Left lung (tissue), 14 donors: ENCODE measurements around the gene ZBTB1. TPM values are rescaled to one million over a fixed set of nuclear protein-coding genes. Genes with fewer than 3 reads are reported as not detected.

Experiments
- ATAC-seq: fragments of 200-7000 bp; cut with Tn5 transposase; one replicate; pipeline ENCODE4 v1.9.1; 2020; ENCODE audit warnings: moderate library complexity
- DNase-seq, 4 donors: peaks; one replicate each; pipeline ENCODE4 v3.0.0-alpha.2; 2013 to 2020
- H3K27ac ChIP-seq, 2 donors: fragments of 200-600 bp; sonication (generic) in 1 of 2; one replicate each; pipeline versions ENCODE4 v1.5.0 to v1.8.0; 2020 to 2021
- H3K27me3 ChIP-seq, 2 donors: fragments of 200-600 bp; sonication (generic) in 1 of 2; one replicate each; pipeline versions ENCODE4 v1.5.0 to v1.8.0; 2020 to 2021
- H3K36me3 ChIP-seq, 2 donors: fragments of 200-600 bp; sonication (generic) in 1 of 2; one replicate each; pipeline versions ENCODE4 v1.5.0 to v1.8.0; 2020 to 2021
- H3K4me1 ChIP-seq, 2 donors: fragments of 200-600 bp; one replicate each; pipeline ENCODE4 v1.8.0; 2021
- H3K4me3 ChIP-seq, 2 donors: fragments of 200-600 bp; sonication (generic) in 1 of 2; one replicate each; pipeline versions ENCODE4 v1.5.0 to v1.8.0; 2020 to 2021; ENCODE audit warnings: mild to moderate bottlenecking in 1 of 2
- H3K9me3 ChIP-seq, 2 donors: fragments of 200-600 bp; sonication (generic) in 1 of 2; one replicate each; pipeline versions ENCODE4 v1.5.0 to v1.8.0; 2020 to 2021
- CTCF ChIP-seq, 2 donors: fragments of 200-600 bp; sonication (generic) in 1 of 2; IDR thresholded peaks; one replicate each; pipeline versions ENCODE4 v1.5.0 to v1.8.0; 2021; ENCODE audit warnings: antibody characterized with exemption in 2 of 2
- intact Hi-C, 2 donors: fragments of 100-400 bp; cut with DNase I; formaldehyde crosslinking; loops; one replicate each; pipeline versions ENCODE4 v1.11.2 to v1.14.2; 2022
- long read RNA-seq, 12 donors: library from polyadenylated mRNA in 2 of 12; unstranded in 2 of 12; transcript quantifications; one replicate each; pipeline ENCODE4 v2.0.0 and lab custom pipeline, GENCODE V29; 2019 to 2026
- polyA plus RNA-seq, 6 donors: library from polyadenylated mRNA; unstranded; fragments of 120-200 nt; gene quantifications; one replicate each; pipeline ENCODE4 v1.2.1, GENCODE V29; 2013; ENCODE audit not compliant: insufficient read length in 6 of 6
- total RNA-seq, 2 donors: library from RNA; stranded (reverse); fragmentation: NEBNext Ultra II Directional; extraction: Animal tissue kit (Norgen Biotek cat#: 25700); gene quantifications; one replicate each; pipeline ENCODE4 v1.2.1, GENCODE V29; 2021
- donor health status: DM: no; HTN: yes; CAD: no.
- donor health status: DM: no; HTN: no; CAD: no.

Gene ZBTB1
- total RNA-seq = 10 to 100 TPM; 35.5 to 40.2 TPM
- 10 to 100 TPM; 67.8 to 75.8 (median 71.2) TPM for polyA plus RNA-seq
- long read RNA-seq, donor 1, full-length matches to known transcripts = 2 of 46 reads
- long read RNA-seq, donor 1, partial matches to known transcripts = 44 of 46 reads
- long read RNA-seq, donor 1, other reads (novel, unspliced or antisense) = 0 of 46 reads
- long read RNA-seq, donor 2, partial matches to known transcripts = 44 of 44 reads
- long read RNA-seq, donor 2, other reads (novel, unspliced or antisense) = 0 of 44 reads
- long read RNA-seq, donor 3, partial matches to known transcripts = 21 of 21 reads
- long read RNA-seq, donor 3, other reads (novel, unspliced or antisense) = 0 of 21 reads
- long read RNA-seq, donor 4, partial matches to known transcripts = 5 of 6 reads
- long read RNA-seq, donor 4, other reads (novel, unspliced or antisense) = 1 of 6 reads
- long read RNA-seq, donor 5, partial matches to known transcripts = 54 of 54 reads
- long read RNA-seq, donor 5, other reads (novel, unspliced or antisense) = 0 of 54 reads
- long read RNA-seq, donor 6, full-length matches to known transcripts = 3 of 13 reads
- long read RNA-seq, donor 6, partial matches to known transcripts = 10 of 13 reads
- long read RNA-seq, donor 6, other reads (novel, unspliced or antisense) = 0 of 13 reads
- long read RNA-seq, donor 7, partial matches to known transcripts = 6 of 6 reads
- long read RNA-seq, donor 7, other reads (novel, unspliced or antisense) = 0 of 6 reads
- long read RNA-seq, donor 8, partial matches to known transcripts = 26 of 26 reads
- long read RNA-seq, donor 8, other reads (novel, unspliced or antisense) = 0 of 26 reads
- long read RNA-seq, donor 9 = 0 reads
- long read RNA-seq, donor 10 = 0 reads
- long read RNA-seq, donor 11, partial matches to known transcripts = 14 of 14 reads
- long read RNA-seq, donor 11, other reads (novel, unspliced or antisense) = 0 of 14 reads
- long read RNA-seq, donor 12, partial matches to known transcripts = 17 of 17 reads
- long read RNA-seq, donor 12, other reads (novel, unspliced or antisense) = 0 of 17 reads

- peaks cover 44 to 75% of the 10 kb centered on the region in 2 donors for H3K4me1 ChIP-seq
- no peaks in the 10 kb centered on the region for H3K9me3 ChIP-seq
- peak; percentile 83 to 97 (median 91) for DNase-seq
- H3K36me3 ChIP-seq = no peaks in the 10 kb centered on the region
- ATAC-seq = peak; percentile 61
- peak within 1 kb of the TSS; percentile 86 for H3K4me3 ChIP-seq
- H3K27ac ChIP-seq = peak within 1 kb of the TSS; percentile 100
- TF ChIP-seq CTCF (IDR thresholded peaks at IDR 0.05) = no peak
- no peaks in the 10 kb centered on the region for H3K27me3 ChIP-seq
- intact Hi-C loops = no loop called here
Measured at GRCh38 chr14:64504310-64504896, at the start of gene ZBTB1. Gene ZBTB1 (plus strand): TSS chr14:64504770. CDS start chr14:64521505, 16,735 bp downstream.

- ATAC-seq (no peak), DNase-seq (no peak)
- Histone ChIP-seq H3K36me3 (peaks cover 0 to 24% of the 10 kb centered on the region in 2 donors), H3K27me3 (peaks cover 0 to 4% of the 10 kb centered on the region in 2 donors), H3K4me1 (peaks cover 0 to 12% of the 10 kb centered on the region in 2 donors), H3K9me3 (no peaks in the 10 kb centered on the region), H3K27ac (no peak overlapping the region), H3K4me3 (no peak overlapping the region)
- intact Hi-C loops = no loop called here
- no peak for TF ChIP-seq CTCF (IDR thresholded peaks at IDR 0.05)
Measured at GRCh38 chr14:64459405-64460136, 45.0 kb upstream of the ZBTB1 start.

- TF ChIP-seq CTCF (IDR thresholded peaks at IDR 0.05) = no peak
- no peak for ATAC-seq
- intact Hi-C loops = no loop called here
Measured at GRCh38 chr14:64461221-64461620, 43.3 kb upstream of the ZBTB1 start.

GRCh38 chr14:64463195-64463594 lies 41.4 kb upstream of the ZBTB1 start:
- Histone ChIP-seq H3K27me3 (peaks cover 0 to 24% of the 10 kb centered on the region in 2 donors), H3K9me3 (no peaks in the 10 kb centered on the region), H3K4me3 (no peak overlapping the region), H3K27ac (no peak overlapping the region), H3K36me3 (peaks cover 0 to 5% of the 10 kb centered on the region in 2 donors), H3K4me1 (peaks cover 0 to 24% of the 10 kb centered on the region in 2 donors)
- intact Hi-C loops = no loop called here
- ATAC-seq (no peak), DNase-seq (no peak)
- no peak for TF ChIP-seq CTCF (IDR thresholded peaks at IDR 0.05)

More at GRCh38 chr14:64461221-64461620, 43.3 kb upstream of the ZBTB1 start:
- Histone ChIP-seq H3K9me3 (no peaks in the 10 kb centered on the region), H3K27ac (no peak overlapping the region), H3K27me3 (peaks cover 0 to 21% of the 10 kb centered on the region in 2 donors), H3K36me3 (peaks cover 0 to 7% of the 10 kb centered on the region in 2 donors), H3K4me3 (no peak overlapping the region), H3K4me1 (peaks cover 0 to 24% of the 10 kb centered on the region in 2 donors)
- no peak for DNase-seq
